Astrocyte (in vitro differentiated cells and primary cell): Measurements from ENCODE around the gene CYP4F22. TPM values are rescaled to one million over a fixed set of nuclear protein-coding genes. Genes with fewer than 3 reads are reported as not detected.

Source experiments
- DNase-seq: peaks from one replicate; pipeline ENCODE4 v3.0.0-alpha.2; 2010; ENCODE audit warnings: low read depth
- FAIRE-seq: peaks from 2 replicates; lab custom pipeline; 2011; peaks lifted over from hg19 to GRCh38; lab: Jason Lieb, UNC
- H2AFZ ChIP-seq: 2 replicates; pipeline ENCODE4 v1.6.0; 2012; ENCODE audit warnings: low read depth, low read length, inconsistent platforms
- H3K27ac ChIP-seq: 2 replicates; pipeline ENCODE4 v1.5.1; 2011; ENCODE audit warnings: low read depth, low read length, inconsistent platforms
- H3K27me3 ChIP-seq: 2 replicates; pipeline ENCODE4 v1.6.0; 2011; ENCODE audit warnings: low read length, inconsistent platforms; ENCODE audit not compliant: insufficient read depth
- H3K36me3 ChIP-seq: 2 replicates; pipeline ENCODE4 v1.5.1; 2011; ENCODE audit warnings: low read length, inconsistent platforms; ENCODE audit not compliant: insufficient read depth
- H3K4me1 ChIP-seq: 2 replicates; pipeline ENCODE4 v1.5.1; 2011; ENCODE audit warnings: low read length, inconsistent platforms; ENCODE audit not compliant: insufficient read depth
- H3K4me2 ChIP-seq: 2 replicates; pipeline ENCODE4 v1.6.0; 2012; ENCODE audit warnings: low read length, inconsistent platforms
- H3K4me3 ChIP-seq: 2 replicates; pipeline ENCODE4 v1.5.1; 2011; ENCODE audit warnings: low read depth, mild to moderate bottlenecking, low read length, inconsistent platforms; ENCODE audit not compliant: insufficient read depth
- H3K79me2 ChIP-seq: 2 replicates; pipeline ENCODE4 v1.6.0; 2012; ENCODE audit warnings: mild to moderate bottlenecking, low read length, inconsistent platforms; ENCODE audit not compliant: insufficient read depth
- H3K9ac ChIP-seq: 2 replicates; pipeline ENCODE4 v1.6.0; 2012; ENCODE audit warnings: mild to moderate bottlenecking, low read length, inconsistent platforms
- H3K9me3 ChIP-seq: 2 replicates; pipeline ENCODE4 v1.5.1; 2012; ENCODE audit warnings: low read depth, mild to moderate bottlenecking, low read length, inconsistent platforms; ENCODE audit not compliant: insufficient read depth
- H4K20me1 ChIP-seq: 2 replicates; pipeline ENCODE4 v1.6.0; 2012; ENCODE audit warnings: low read length, inconsistent platforms; ENCODE audit not compliant: insufficient read depth
- H3K27ac Mint-ChIP-seq: one replicate; pipeline ENCODE4 v1.8.0; 2021; ENCODE audit warnings: mild to moderate bottlenecking, mixed read lengths; ENCODE audit not compliant: unreplicated experiment
- H3K27me3 Mint-ChIP-seq: one replicate; pipeline ENCODE4 v1.8.0; 2021; ENCODE audit warnings: low read depth, mixed read lengths; ENCODE audit not compliant: unreplicated experiment
- H3K36me3 Mint-ChIP-seq: one replicate; pipeline ENCODE4 v1.8.0; 2021; ENCODE audit warnings: low read depth, mixed read lengths; ENCODE audit not compliant: unreplicated experiment
- H3K4me1 Mint-ChIP-seq: one replicate; pipeline ENCODE4 v1.8.0; 2021; ENCODE audit warnings: low read depth, mixed read lengths; ENCODE audit not compliant: unreplicated experiment
- H3K4me3 Mint-ChIP-seq: one replicate; pipeline ENCODE4 v1.8.0; 2021; ENCODE audit warnings: mild to moderate bottlenecking, moderate library complexity, mixed read lengths; ENCODE audit not compliant: unreplicated experiment
- H3K9me3 Mint-ChIP-seq: one replicate; pipeline ENCODE4 v1.8.0; 2021; ENCODE audit warnings: mild to moderate bottlenecking, mixed read lengths; ENCODE audit not compliant: unreplicated experiment
- EZH2 ChIP-seq: IDR thresholded peaks from 2 replicates; pipeline ENCODE4 v1.6.1; 2012; ENCODE audit warnings: mild to moderate bottlenecking, low read length, inconsistent platforms; ENCODE audit not compliant: insufficient read depth
- total RNA-seq: library from RNA; stranded (reverse); gene quantifications from 2 replicates; pipeline ENCODE4 v1.2.1, GENCODE V29; 2021
- TF ChIP-seq, protein P1 (sequence below): IDR thresholded peaks from 2 replicates; pipeline ENCODE4 v1.5.1; 2011; ENCODE audit warnings: low read depth, mild to moderate bottlenecking, inconsistent platforms, low read length, moderate library complexity; ENCODE audit not compliant: insufficient read depth

The CYP4F22 gene
- total RNA-seq, 1 donor from 2014 or later, result not detected

GRCh38 chr19:15539638-15540037 lies 31.3 kb downstream of the CYP4F22 start:
- no peaks in the 10 kb centered on the region for H3K9me3 ChIP-seq
- H2AFZ ChIP-seq, result no peak overlapping the region
- Mint-ChIP-seq H3K36me3 (no peaks in the 10 kb centered on the region), H3K27ac (no peak overlapping the region), H3K4me1 (no peaks in the 10 kb centered on the region), H3K9me3 (peaks cover 17% of the 10 kb centered on the region), H3K4me3 (no peak overlapping the region), H3K27me3 (no peaks in the 10 kb centered on the region)
- H3K27ac ChIP-seq, result no peak overlapping the region
- H3K4me3 ChIP-seq, result no peak overlapping the region
- H3K4me1 ChIP-seq, result no peaks in the 10 kb centered on the region
- H3K4me2 ChIP-seq, result no peak overlapping the region
- H3K9ac ChIP-seq, result no peak overlapping the region
- H3K36me3 ChIP-seq, result no peaks in the 10 kb centered on the region
- no peaks in the 10 kb centered on the region for H4K20me1 ChIP-seq
- no peaks in the 10 kb centered on the region for H3K79me2 ChIP-seq
- H3K27me3 ChIP-seq, result no peaks in the 10 kb centered on the region
- TF ChIP-seq, protein P1, sequence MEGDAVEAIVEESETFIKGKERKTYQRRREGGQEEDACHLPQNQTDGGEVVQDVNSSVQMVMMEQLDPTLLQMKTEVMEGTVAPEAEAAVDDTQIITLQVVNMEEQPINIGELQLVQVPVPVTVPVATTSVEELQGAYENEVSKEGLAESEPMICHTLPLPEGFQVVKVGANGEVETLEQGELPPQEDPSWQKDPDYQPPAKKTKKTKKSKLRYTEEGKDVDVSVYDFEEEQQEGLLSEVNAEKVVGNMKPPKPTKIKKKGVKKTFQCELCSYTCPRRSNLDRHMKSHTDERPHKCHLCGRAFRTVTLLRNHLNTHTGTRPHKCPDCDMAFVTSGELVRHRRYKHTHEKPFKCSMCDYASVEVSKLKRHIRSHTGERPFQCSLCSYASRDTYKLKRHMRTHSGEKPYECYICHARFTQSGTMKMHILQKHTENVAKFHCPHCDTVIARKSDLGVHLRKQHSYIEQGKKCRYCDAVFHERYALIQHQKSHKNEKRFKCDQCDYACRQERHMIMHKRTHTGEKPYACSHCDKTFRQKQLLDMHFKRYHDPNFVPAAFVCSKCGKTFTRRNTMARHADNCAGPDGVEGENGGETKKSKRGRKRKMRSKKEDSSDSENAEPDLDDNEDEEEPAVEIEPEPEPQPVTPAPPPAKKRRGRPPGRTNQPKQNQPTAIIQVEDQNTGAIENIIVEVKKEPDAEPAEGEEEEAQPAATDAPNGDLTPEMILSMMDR, result no peak
- TF ChIP-seq EZH2, result no peak
- FAIRE-seq (no peak), DNase-seq (no peak)

DNA sequence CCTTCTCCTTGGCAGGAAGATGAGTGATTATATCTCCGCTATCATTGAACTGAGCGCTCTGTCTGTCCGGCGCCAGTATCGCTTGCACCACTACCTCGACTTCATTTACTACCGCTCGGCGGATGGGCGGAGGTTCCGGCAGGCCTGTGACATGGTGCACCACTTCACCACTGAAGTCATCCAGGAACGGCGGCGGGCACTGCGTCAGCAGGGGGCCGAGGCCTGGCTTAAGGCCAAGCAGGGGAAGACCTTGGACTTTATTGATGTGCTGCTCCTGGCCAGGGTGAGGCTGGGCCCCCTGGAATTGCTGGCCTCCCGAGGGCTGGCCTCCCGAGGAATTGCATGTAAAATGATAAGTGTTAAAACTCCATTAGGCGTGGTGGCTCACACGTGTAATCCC lies 32.1 kb downstream of the CYP4F22 start:
- no peak for TF ChIP-seq EZH2
- TF ChIP-seq, protein P1, result no peak
- Histone ChIP-seq H3K9ac (no peak overlapping the region), H4K20me1 (no peaks in the 10 kb centered on the region), H3K79me2 (no peaks in the 10 kb centered on the region), H2AFZ (no peak overlapping the region), H3K4me3 (no peak overlapping the region), H3K36me3 (no peaks in the 10 kb centered on the region), H3K27ac (no peak overlapping the region), H3K4me2 (no peak overlapping the region), H3K27me3 (no peaks in the 10 kb centered on the region), H3K9me3 (no peaks in the 10 kb centered on the region), H3K4me1 (no peaks in the 10 kb centered on the region)
- no peaks in the 10 kb centered on the region for H3K36me3 Mint-ChIP-seq
- H3K4me1 Mint-ChIP-seq, result no peaks in the 10 kb centered on the region
- H3K27me3 Mint-ChIP-seq, result no peaks in the 10 kb centered on the region
- H3K27ac Mint-ChIP-seq, result no peak overlapping the region
- FAIRE-seq, result no peak
- H3K4me3 Mint-ChIP-seq, result no peak overlapping the region
- H3K9me3 Mint-ChIP-seq, result peaks cover 17% of the 10 kb centered on the region
- no peak for DNase-seq

- Mint-ChIP-seq H3K27ac (no peak overlapping the region), H3K27me3 (no peaks in the 10 kb centered on the region), H3K4me1 (no peaks in the 10 kb centered on the region), H3K36me3 (no peaks in the 10 kb centered on the region), H3K9me3 (peaks cover 7% of the 10 kb centered on the region), H3K4me3 (no peak overlapping the region)
- Histone ChIP-seq H3K4me2 (no peak overlapping the region), H4K20me1 (no peaks in the 10 kb centered on the region), H3K36me3 (no peaks in the 10 kb centered on the region), H2AFZ (no peak overlapping the region), H3K27ac (no peak overlapping the region), H3K9me3 (no peaks in the 10 kb centered on the region), H3K4me1 (no peaks in the 10 kb centered on the region), H3K27me3 (no peaks in the 10 kb centered on the region), H3K79me2 (no peaks in the 10 kb centered on the region), H3K4me3 (no peak overlapping the region), H3K9ac (no peak overlapping the region)
- DNase-seq (no peak), FAIRE-seq (no peak)
- no peak for TF ChIP-seq EZH2
- TF ChIP-seq, protein P1, result no peak
Measured at GRCh38 chr19:15544283-15544682, 36.0 kb downstream of the CYP4F22 start.
